GM12874 (cell line): Measurements from ENCODE around the gene NFASC.

Experiments
- TF ChIP-seq, protein P1 (sequence below): IDR thresholded peaks from 2 replicates; pipeline ENCODE4 v1.5.1; 2011; ENCODE audit warnings: low read depth, mild to moderate bottlenecking, control low read depth, low read length, moderate library complexity; ENCODE audit not compliant: insufficient read depth

The NFASC gene

DNA sequence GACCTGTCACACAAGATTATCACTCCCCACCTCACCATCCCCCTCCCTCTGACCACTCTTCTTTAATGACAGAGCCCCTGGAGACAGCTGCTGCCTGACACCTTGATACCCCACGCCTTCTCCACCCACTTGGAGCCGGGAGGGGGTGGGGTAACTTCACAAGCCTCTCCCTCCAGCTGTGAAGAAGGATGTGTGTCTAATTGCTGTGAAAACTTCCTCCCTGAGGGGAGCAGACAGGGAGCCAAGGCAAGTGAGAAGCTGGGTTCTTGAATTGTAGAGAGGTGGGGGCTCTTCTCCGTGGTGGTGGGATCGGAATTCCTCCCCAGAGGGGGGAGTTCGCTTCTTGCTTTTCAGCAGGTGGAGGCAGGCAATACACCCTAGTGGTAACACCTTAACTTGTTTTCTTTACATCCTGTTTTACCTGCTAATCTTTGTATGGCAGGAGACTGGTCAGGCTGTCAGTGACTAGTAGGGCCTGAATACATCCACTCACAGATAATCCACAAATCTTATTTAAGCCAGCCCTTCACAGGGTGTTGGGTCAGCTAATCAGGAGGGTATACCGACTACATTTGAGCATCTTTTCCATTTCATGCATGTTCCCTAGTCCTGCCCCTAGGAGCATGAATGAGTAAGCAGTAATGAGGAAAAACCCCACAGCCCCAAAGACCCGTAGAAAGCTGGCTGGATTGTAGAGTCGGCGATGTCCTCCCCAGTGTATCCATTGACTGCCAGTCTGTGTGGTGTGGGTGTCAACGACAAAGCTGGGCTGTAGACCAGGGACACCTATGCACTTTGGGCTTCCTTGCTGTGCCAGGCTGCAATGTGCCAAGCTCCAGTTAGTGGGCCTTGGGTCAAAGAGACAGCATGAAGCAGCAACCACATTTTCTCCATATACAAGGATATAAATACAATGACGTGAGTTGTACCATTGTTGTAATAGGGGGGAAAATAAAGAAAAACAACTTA, 57.3 kb downstream of the NFASC start:
- TF ChIP-seq, protein P1, sequence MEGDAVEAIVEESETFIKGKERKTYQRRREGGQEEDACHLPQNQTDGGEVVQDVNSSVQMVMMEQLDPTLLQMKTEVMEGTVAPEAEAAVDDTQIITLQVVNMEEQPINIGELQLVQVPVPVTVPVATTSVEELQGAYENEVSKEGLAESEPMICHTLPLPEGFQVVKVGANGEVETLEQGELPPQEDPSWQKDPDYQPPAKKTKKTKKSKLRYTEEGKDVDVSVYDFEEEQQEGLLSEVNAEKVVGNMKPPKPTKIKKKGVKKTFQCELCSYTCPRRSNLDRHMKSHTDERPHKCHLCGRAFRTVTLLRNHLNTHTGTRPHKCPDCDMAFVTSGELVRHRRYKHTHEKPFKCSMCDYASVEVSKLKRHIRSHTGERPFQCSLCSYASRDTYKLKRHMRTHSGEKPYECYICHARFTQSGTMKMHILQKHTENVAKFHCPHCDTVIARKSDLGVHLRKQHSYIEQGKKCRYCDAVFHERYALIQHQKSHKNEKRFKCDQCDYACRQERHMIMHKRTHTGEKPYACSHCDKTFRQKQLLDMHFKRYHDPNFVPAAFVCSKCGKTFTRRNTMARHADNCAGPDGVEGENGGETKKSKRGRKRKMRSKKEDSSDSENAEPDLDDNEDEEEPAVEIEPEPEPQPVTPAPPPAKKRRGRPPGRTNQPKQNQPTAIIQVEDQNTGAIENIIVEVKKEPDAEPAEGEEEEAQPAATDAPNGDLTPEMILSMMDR = no peak

DNA sequence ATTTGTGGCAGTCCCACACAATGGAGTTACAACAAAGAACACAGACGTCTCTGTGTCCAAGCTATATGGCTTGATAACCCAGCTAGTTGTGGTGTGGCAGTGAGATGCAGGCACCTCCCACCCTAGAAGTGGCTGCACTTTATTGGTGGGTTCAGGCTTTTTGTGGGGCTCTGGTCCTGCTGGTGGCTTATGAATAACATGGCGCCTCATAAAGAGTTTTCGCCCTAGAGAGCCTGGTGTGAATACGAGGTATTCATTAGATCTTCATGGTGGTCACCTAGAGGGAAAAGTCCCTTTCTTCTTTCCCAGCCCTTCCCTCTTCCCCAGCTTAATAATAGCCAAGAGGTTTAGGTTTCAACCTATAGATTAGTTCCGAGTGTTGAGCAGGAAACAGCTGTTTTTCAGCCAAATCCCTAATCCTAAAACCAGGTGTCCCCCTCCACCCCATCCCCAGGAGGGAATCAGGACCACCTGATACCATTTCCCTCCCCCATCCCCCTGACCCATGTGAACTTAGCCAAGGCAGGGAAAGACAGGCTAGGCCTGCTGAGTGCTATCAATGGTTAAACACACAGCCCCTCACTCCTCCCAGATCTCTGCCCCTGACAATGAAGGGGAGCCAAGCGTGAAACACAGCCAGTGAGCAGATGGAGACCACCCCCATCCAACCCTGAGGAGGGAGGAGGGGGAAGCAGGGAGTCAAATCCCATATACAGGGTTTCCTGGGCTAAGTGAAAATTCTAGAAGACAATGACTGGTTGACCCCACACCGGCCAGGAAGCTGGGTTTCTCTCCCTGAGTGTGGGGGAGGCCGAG, 58.2 kb downstream of the NFASC start:
- TF ChIP-seq, protein P1 = no peak

DNA sequence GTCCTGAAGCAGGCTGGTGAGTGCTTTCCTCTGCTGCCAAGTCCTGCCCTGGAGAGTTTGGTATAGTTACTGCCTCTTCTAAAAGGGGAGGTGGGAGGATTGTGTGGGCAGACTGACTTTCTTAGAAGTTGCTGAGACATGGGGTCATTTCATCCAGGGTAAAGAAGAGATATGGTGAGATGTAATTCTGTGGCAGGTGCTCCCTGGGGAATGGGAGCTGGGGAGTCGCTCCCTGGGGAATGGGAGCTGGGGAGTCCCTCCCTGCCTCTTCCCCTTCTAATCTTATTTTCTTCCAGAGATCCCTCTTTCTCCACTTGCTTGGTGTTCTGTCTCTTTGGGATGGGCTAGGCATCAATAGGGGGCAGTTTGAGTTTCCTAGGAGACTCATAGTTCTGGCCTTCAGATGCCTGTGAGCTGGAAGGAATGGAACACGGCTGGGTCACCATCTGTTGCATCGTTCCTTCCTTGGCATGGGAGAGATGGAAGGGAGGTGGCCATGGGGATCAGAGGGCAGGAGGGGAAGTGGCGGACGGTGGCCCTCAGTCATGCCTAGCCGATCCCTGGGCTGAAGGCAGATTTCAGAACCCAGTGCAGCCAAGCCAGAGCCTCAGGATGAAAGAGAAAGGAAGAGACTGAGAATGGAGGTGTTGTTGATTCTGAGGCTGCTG, 59.0 kb downstream of the NFASC start:
- TF ChIP-seq, protein P1 = no peak

DNA sequence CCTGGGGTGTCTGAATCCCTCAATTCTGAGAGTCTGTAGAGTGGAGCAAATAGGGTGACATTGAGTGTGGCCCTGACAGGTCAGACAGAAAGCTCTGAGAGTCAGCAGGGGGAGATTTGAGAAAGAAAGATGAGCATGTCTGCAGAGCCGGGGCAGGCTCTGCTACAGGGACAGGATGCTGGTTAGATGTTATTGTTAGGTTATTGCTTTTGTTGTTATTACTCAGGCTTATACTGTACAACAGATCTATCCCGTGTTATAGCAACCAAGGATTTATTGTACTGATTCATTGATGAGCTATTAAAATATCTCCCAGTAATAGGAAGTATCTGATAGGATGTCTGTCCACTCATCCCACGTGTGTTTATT, 59.5 kb downstream of the NFASC start:
- TF ChIP-seq, protein P1 = no peak

DNA sequence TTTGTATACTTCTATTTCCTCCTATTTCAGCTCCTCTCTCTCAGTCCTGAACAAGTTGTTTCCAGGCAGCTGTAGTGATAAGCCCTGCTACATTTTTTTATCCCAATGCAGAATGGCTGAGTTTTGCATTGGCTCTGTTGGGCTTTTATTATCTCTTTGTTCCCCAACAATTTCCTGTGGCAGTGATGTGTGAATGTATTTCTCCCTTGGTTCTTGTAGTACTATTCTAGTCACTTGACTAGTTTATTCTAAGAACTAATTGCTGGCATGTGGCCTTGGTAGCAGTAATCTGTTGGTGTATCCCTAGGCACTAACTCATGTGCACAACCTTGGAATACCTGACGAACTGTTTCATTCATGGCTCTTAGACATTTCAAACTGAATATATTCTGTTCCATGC, 60.7 kb downstream of the NFASC start:
- TF ChIP-seq, protein P1 = no peak

DNA sequence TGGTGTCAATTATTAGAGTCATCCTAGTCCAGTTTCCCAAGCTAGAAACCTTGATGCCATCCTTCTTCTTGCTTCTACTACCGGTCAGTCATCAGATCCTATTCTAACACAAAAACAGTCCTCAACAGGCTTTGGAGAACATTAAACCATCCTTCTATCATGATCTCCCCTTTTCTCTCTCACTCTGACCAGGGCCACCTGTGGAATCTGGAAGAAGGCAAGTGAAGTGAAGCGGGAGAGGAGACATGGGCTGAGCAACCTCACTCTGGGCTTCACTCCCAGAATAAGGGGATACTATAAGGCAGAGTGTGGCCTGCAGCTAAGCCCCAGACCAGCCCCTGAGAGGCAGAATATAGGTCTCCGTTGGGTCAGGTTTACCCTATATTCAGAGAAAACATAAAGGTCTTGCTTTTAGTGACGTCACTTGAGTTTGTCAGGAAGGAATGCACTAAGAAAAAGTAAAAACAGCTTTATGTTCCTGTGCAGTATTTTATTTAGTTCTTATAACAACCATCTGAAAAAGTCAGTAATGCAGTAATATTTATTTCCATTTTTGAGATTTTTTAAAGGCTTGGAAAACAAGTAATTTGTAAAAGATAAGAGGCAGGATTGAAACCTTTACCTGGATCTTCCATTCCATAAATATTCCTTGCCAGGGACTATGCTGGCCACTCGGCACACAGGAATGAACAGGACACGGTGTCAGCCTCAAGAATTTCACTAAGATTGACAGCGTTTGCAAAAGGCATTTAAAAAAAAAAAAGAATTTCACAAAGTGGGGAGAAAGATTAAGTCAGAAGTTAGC, 61.3 kb downstream of the NFASC start:
- TF ChIP-seq, protein P1 = no peak
